WTC11 (cell line): ENCODE data around the gene ITCH.

Experiments
- CREB1 ChIP-seq: sonication (generic); formaldehyde crosslinking; IDR thresholded peaks from 2 replicates; pipeline ENCODE4 v1.8.0; 2023; ENCODE audit warnings: mild to moderate bottlenecking, missing genetic modification reagents
- CREM ChIP-seq: sonication (generic); formaldehyde crosslinking; IDR thresholded peaks from 2 replicates; pipeline ENCODE4 v1.8.1; 2022; ENCODE audit warnings: mild to moderate bottlenecking, missing genetic modification reagents, moderate library complexity
- CTCF ChIP-seq: fragments of 200-600 bp; IDR thresholded peaks from 2 replicates; pipeline ENCODE4 v1.8.0; 2022; ENCODE audit warnings: antibody characterized with exemption
- ELF4 ChIP-seq: sonication (generic); formaldehyde crosslinking; IDR thresholded peaks from 2 replicates; pipeline ENCODE4 v1.8.1; 2022; ENCODE audit warnings: low read depth, mild to moderate bottlenecking, moderate library complexity, missing genetic modification reagents
- ETV6 ChIP-seq: sonication (generic); formaldehyde crosslinking; IDR thresholded peaks from 2 replicates; pipeline ENCODE4 v1.8.1; 2022; ENCODE audit warnings: mild to moderate bottlenecking, missing genetic modification reagents
- KAT7 ChIP-seq: sonication (generic); formaldehyde crosslinking; IDR thresholded peaks from 2 replicates; pipeline ENCODE4 v1.8.1; 2023; ENCODE audit warnings: missing genetic modification reagents, mild to moderate bottlenecking, borderline replicate concordance
- SMAD3 ChIP-seq: sonication (generic); formaldehyde crosslinking; IDR thresholded peaks from 2 replicates; pipeline ENCODE4 v1.8.0; 2022; ENCODE audit warnings: missing genetic modification reagents, mild to moderate bottlenecking, borderline replicate concordance
- TP53 ChIP-seq: sonication (generic); formaldehyde crosslinking; IDR thresholded peaks from 2 replicates; pipeline ENCODE4 v1.8.1; 2023; ENCODE audit warnings: mild to moderate bottlenecking, missing genetic modification reagents
- TF ChIP-seq, protein P1 (sequence below): sonication (generic); formaldehyde crosslinking; IDR thresholded peaks from 2 replicates; pipeline ENCODE4 v1.8.1; 2023; ENCODE audit warnings: mild to moderate bottlenecking, missing genetic modification reagents, borderline replicate concordance

DNA sequence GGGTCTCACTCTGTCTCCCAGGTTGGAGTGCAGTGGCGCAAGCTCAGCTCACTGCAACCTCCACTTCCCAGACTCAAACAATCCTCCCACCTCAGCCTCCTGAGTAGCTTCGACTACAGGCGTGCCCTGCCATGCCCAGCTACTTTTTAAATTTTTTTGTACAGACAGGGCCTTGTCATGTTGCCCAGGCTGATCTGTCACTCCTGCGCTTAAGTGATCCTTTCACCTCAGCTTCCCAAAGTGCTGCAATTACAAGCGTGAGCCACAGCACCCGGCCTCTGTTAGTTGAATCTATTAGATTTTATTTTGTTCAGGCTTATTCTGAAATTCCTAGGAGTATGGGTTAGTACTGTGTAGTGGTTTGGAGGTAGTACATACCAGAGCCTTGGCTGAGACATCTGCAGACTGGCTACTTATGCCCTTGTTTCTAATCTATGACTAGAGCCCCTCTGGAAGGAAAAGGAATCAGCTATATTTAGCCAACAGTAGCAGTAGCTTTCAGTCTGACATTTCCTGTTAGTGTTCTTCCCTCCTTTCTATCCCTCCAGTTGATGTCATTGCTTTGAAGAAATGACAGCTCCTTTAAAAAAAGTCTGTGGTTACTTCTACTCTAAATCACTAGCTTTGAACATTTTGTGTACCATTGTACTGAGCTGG lies 74.4 kb downstream of the ITCH start:
- TF ChIP-seq KAT7 (CRISPR knock-in tag) (no peak), CREM (CRISPR knock-in tag) (no peak), SMAD3 (CRISPR knock-in tag) (no peak), CTCF (no peak), TP53 (no peak), CREB1 (CRISPR knock-in tag) (no peak), ELF4 (CRISPR knock-in tag) (no peak), ETV6 (no peak)
- TF ChIP-seq, protein P1, sequence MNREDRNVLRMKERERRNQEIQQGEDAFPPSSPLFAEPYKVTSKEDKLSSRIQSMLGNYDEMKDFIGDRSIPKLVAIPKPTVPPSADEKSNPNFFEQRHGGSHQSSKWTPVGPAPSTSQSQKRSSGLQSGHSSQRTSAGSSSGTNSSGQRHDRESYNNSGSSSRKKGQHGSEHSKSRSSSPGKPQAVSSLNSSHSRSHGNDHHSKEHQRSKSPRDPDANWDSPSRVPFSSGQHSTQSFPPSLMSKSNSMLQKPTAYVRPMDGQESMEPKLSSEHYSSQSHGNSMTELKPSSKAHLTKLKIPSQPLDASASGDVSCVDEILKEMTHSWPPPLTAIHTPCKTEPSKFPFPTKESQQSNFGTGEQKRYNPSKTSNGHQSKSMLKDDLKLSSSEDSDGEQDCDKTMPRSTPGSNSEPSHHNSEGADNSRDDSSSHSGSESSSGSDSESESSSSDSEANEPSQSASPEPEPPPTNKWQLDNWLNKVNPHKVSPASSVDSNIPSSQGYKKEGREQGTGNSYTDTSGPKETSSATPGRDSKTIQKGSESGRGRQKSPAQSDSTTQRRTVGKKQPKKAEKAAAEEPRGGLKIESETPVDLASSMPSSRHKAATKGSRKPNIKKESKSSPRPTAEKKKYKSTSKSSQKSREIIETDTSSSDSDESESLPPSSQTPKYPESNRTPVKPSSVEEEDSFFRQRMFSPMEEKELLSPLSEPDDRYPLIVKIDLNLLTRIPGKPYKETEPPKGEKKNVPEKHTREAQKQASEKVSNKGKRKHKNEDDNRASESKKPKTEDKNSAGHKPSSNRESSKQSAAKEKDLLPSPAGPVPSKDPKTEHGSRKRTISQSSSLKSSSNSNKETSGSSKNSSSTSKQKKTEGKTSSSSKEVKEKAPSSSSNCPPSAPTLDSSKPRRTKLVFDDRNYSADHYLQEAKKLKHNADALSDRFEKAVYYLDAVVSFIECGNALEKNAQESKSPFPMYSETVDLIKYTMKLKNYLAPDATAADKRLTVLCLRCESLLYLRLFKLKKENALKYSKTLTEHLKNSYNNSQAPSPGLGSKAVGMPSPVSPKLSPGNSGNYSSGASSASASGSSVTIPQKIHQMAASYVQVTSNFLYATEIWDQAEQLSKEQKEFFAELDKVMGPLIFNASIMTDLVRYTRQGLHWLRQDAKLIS, result no peak
